Retina (tissue), 1 donor: ENCODE measurements around the gene NELFA.
"Not testable (repeated sequence)": the region's sequence is repeated elsewhere in the genome, so short reads cannot be mapped to it uniquely, and the experiment has no call there.

Experiments
- DNase-seq: peaks from one replicate; pipeline ENCODE4 v3.0.0-alpha.2; 2016

The NELFA gene

GRCh38 chr4:1993718-1994516 is 14.9 kb downstream of the NELFA start:
- not testable (repeated sequence) for DNase-seq

GRCh38 chr4:1993169-1993516 is 15.6 kb downstream of the NELFA start:
- no peak for DNase-seq

- DNase-seq = no peak
Observed at GRCh38 chr4:1992468-1993168, 16.2 kb downstream of the NELFA start.

GRCh38 chr4:1991596-1992434 is 17.0 kb downstream of the NELFA start:
- DNase-seq = no peak

GRCh38 chr4:1991087-1991486 is 17.7 kb downstream of the NELFA start:
- DNase-seq = no peak

- no peak for DNase-seq
Observed at GRCh38 chr4:1990676-1991075, 18.1 kb downstream of the NELFA start.

- DNase-seq = no peak
Observed at GRCh38 chr4:1990348-1990645, 18.5 kb downstream of the NELFA start.

- no peak for DNase-seq
Observed at GRCh38 chr4:1989533-1990347, 19.0 kb downstream of the NELFA start.

- DNase-seq = no peak
Observed at GRCh38 chr4:1988327-1988724, 20.4 kb downstream of the NELFA start.

GRCh38 chr4:1987721-1988326 is 20.9 kb downstream of the NELFA start:
- no peak for DNase-seq

GRCh38 chr4:1987296-1987695 is 21.5 kb downstream of the NELFA start:
- DNase-seq = no peak

GRCh38 chr4:1986578-1987210 is 22.1 kb downstream of the NELFA start:
- no peak for DNase-seq

- no peak for DNase-seq
Observed at GRCh38 chr4:1985780-1986577, 22.8 kb downstream of the NELFA start.

GRCh38 chr4:1985294-1985693 is 23.5 kb downstream of the NELFA start:
- DNase-seq = no peak

- DNase-seq = no peak
Observed at GRCh38 chr4:1984406-1985191, 24.2 kb downstream of the NELFA start.

GRCh38 chr4:1983846-1984405 is 24.8 kb downstream of the NELFA start:
- no peak for DNase-seq

- DNase-seq = no peak
Observed at GRCh38 chr4:1983053-1983845, 25.5 kb downstream of the NELFA start.

- no peak for DNase-seq
Observed at GRCh38 chr4:1982124-1983052, 26.4 kb downstream of the NELFA start.
